ENCODE results near the gene FSIP1. TPM values are rescaled to one million over a fixed set of nuclear protein-coding genes. Genes with fewer than 3 reads are reported as not detected.

FSIP1 gene
- total RNA-seq, 6 donors from 2014 or later = 0.26 to 3.2 (median 0.79) TPM; not detected in 2

DNA sequence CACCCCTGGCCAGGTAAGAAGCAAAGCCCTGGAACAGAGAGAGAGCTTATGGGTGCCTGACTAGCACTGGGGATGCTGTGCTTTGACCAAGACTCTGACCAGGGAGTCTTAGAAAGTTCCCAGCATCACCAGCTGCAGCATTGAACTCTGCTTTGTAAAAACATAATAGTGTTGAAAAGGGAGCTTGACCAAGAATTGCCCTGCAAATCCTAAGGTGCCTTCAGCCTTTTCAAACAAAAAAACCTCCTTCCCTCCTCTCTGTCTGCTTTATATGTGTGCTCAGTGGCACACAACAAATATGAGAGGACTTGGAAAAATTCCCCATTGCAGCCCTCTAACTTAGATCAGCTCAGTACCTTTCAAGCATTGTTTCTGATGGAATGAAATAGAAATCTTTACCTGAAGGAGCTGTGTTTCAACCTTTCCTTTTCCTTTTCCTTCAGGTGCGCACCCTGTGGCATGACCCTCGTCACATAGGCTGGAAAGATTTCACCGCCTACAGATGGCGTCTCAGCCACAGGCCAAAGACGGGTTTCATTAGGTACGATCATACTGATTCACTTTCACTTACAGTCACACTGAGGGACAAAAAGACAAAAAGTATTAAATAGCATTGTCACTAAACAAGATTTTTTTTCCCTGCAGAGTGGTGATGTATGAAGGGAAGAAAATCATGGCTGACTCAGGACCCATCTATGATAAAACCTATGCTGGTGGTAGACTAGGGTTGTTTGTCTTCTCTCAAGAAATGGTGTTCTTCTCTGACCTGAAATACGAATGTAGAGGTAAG is 188.8 kb downstream of the FSIP1 start:
- Histone ChIP-seq H3K36me3 (peaks cover 8 to 82% (median 48%) of the 10 kb centered on the region in 4 donors), H3K27me3 (no peaks in the 10 kb centered on the region), H3K4me1 (no peaks in the 10 kb centered on the region), H3K4me3 (no peak overlapping the region), H3K9me3 (no peaks in the 10 kb centered on the region), H3K27ac (no peak overlapping the region)
- TF ChIP-seq, protein P1, sequence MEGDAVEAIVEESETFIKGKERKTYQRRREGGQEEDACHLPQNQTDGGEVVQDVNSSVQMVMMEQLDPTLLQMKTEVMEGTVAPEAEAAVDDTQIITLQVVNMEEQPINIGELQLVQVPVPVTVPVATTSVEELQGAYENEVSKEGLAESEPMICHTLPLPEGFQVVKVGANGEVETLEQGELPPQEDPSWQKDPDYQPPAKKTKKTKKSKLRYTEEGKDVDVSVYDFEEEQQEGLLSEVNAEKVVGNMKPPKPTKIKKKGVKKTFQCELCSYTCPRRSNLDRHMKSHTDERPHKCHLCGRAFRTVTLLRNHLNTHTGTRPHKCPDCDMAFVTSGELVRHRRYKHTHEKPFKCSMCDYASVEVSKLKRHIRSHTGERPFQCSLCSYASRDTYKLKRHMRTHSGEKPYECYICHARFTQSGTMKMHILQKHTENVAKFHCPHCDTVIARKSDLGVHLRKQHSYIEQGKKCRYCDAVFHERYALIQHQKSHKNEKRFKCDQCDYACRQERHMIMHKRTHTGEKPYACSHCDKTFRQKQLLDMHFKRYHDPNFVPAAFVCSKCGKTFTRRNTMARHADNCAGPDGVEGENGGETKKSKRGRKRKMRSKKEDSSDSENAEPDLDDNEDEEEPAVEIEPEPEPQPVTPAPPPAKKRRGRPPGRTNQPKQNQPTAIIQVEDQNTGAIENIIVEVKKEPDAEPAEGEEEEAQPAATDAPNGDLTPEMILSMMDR (IDR thresholded peaks at IDR 0.05) = peak in 1 of 6 experiments; percentile 5
- TF ChIP-seq POLR2AphosphoS5 (IDR thresholded peaks at IDR 0.05) (peak in 1 of 2 donors; percentile 47), POLR2A (IDR thresholded peaks at IDR 0.05) (no peak)
- 81 to 88% methylated on average over 7 of the region's 7 CpGs for WGBS, 2 donors
- DNase-seq = no peak
- ATAC-seq (ENCODE audit: low FRiP score in 2 of 2) = no peak

GRCh38 chr15:39593071-39593655 is 189.5 kb downstream of the FSIP1 start:
- TF ChIP-seq, protein P1 (IDR thresholded peaks at IDR 0.05) = no peak
- no peak for TF ChIP-seq EP300 (IDR thresholded peaks at IDR 0.05)

GRCh38 chr15:39592500-39592899 is 190.1 kb downstream of the FSIP1 start:
- 85 to 88% methylated on average over 4 to 6 of the region's 6 CpGs for WGBS, 2 donors

More at GRCh38 chr15:39593071-39593655, 189.5 kb downstream of the FSIP1 start:
- Histone ChIP-seq H3K27ac (no peak overlapping the region), H3K36me3 (peaks cover 8 to 89% (median 54%) of the 10 kb centered on the region in 4 donors), H3K4me3 (no peak overlapping the region), H3K27me3 (no peaks in the 10 kb centered on the region), H3K9me3 (no peaks in the 10 kb centered on the region), H3K4me1 (no peaks in the 10 kb centered on the region)
- DNase-seq (peak in 1 of 2 donors; percentile 34), ATAC-seq (ENCODE audit: low FRiP score in 2 of 2) (no peak)
- 94 to 95% methylated on average over 15 of the region's 15 CpGs for WGBS, 2 donors

DNA sequence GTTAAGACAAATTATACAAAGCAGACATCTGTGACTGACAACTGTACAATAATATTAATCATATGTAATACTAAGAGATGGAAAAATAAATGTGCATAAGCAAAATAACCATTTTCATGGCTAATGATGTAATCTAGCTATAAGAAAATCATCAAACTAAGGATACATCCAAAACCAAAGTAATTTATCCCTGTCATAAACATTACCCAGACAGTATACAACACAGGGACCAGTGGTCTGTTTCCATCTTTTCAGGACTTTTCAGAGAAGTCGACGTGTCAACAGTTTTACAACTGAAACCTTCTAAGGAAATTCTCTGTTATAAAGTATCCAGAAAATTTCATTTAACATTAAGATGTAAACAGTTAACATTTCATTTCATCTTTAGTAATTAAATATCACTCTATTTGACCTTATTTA is 190.7 kb downstream of the FSIP1 start:
- no peak overlapping the region for H3K4me3 ChIP-seq
- no peak overlapping the region for H3K27ac ChIP-seq
- H3K9me3 ChIP-seq = no peaks in the 10 kb centered on the region
- WGBS, 2 donors = 83 to 86% methylated on average over 2 of the region's 2 CpGs
- peaks cover 8 to 100% (median 65%) of the 10 kb centered on the region in 4 donors for H3K36me3 ChIP-seq
- H3K27me3 ChIP-seq = no peaks in the 10 kb centered on the region
- no peak for DNase-seq
- no peak for ATAC-seq (ENCODE audit: low FRiP score in 2 of 2)
- TF ChIP-seq, protein P1 (IDR thresholded peaks at IDR 0.05) = no peak
- TF ChIP-seq POLR2AphosphoS5 (IDR thresholded peaks at IDR 0.05) = peak in 1 of 2 donors; percentile 4
- H3K4me1 ChIP-seq = no peaks in the 10 kb centered on the region

More at GRCh38 chr15:39592500-39592899, 190.1 kb downstream of the FSIP1 start:
- H3K36me3 ChIP-seq = peaks cover 8 to 95% (median 59%) of the 10 kb centered on the region in 4 donors
- ATAC-seq (ENCODE audit: low FRiP score in 2 of 2) (no peak), DNase-seq (no peak)
- TF ChIP-seq POLR2A (IDR thresholded peaks at IDR 0.05) = peak in 1 of 4 donors; percentile 11
- TF ChIP-seq EP300 (IDR thresholded peaks at IDR 0.05) = no peak
- TF ChIP-seq POLR2AphosphoS5 (IDR thresholded peaks at IDR 0.05) = peak in 1 of 2 donors; percentile 91
- no peaks in the 10 kb centered on the region for H3K4me1 ChIP-seq
- no peak overlapping the region for H3K4me3 ChIP-seq
- H3K27me3 ChIP-seq = no peaks in the 10 kb centered on the region
- no peak overlapping the region for H3K27ac ChIP-seq
- no peaks in the 10 kb centered on the region for H3K9me3 ChIP-seq

DNA sequence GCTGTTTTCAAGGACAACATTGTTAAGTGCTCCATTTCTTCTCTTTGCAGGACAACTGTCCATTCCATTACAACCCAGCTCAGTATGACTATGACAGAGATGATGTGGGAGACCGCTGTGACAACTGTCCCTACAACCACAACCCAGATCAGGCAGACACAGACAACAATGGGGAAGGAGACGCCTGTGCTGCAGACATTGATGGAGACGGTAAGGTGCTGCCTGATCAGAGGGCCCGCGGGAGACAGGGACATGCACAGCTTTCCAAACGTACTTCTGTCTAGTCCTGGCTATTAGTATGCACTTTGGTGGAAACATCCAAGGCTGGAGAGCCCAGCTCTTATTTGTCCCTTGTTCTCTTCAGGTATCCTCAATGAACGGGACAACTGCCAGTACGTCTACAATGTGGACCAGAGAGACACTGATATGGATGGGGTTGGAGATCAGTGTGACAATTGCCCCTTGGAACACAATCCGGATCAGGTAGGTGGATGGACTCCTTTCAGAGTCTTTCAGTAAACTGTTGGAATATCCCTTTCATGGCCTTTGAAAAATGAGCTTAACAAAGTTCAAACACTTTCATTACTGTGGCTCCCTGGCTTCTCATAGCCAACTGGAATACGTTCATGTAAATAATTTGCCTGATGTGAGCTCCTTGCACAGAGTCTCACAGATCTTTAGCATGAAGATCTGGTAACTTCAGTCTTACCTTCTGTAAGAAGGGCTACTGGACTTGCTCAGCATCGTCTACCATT is 191.3 kb downstream of the FSIP1 start:
- WGBS, 2 donors = 84 to 87% methylated on average over 11 of the region's 11 CpGs
- DNase-seq (no peak), ATAC-seq (ENCODE audit: low FRiP score in 2 of 2) (no peak)
- Histone ChIP-seq H3K9me3 (no peaks in the 10 kb centered on the region), H3K4me1 (no peaks in the 10 kb centered on the region), H3K27me3 (no peaks in the 10 kb centered on the region), H3K27ac (no peak overlapping the region), H3K36me3 (peaks cover 8 to 100% (median 66%) of the 10 kb centered on the region in 4 donors), H3K4me3 (no peak overlapping the region)
- TF ChIP-seq, protein P1 (IDR thresholded peaks at IDR 0.05) = no peak
- TF ChIP-seq EP300 (IDR thresholded peaks at IDR 0.05) (no peak), POLR2A (IDR thresholded peaks at IDR 0.05) (no peak), POLR2AphosphoS5 (IDR thresholded peaks at IDR 0.05) (peak in 1 of 2 donors; percentile 69)

Data from upper lobe of left lung (tissue), 6 donors.